Stimulated activated CD8-positive, alpha-beta memory T cell treated with anti-CD3 and anti-CD28 coated beads, Interleukin-2, amount 100 ng/mL, for 1 hour (primary cell): ENCODE data around the gene ITGB2.

ENCODE experiments used
- DNase-seq, 2 donors: peaks; one replicate each; pipeline ENCODE4 v3.0.0-alpha.2; 2020; ENCODE audit warnings: low read depth in 2 of 2

Gene ITGB2

DNA sequence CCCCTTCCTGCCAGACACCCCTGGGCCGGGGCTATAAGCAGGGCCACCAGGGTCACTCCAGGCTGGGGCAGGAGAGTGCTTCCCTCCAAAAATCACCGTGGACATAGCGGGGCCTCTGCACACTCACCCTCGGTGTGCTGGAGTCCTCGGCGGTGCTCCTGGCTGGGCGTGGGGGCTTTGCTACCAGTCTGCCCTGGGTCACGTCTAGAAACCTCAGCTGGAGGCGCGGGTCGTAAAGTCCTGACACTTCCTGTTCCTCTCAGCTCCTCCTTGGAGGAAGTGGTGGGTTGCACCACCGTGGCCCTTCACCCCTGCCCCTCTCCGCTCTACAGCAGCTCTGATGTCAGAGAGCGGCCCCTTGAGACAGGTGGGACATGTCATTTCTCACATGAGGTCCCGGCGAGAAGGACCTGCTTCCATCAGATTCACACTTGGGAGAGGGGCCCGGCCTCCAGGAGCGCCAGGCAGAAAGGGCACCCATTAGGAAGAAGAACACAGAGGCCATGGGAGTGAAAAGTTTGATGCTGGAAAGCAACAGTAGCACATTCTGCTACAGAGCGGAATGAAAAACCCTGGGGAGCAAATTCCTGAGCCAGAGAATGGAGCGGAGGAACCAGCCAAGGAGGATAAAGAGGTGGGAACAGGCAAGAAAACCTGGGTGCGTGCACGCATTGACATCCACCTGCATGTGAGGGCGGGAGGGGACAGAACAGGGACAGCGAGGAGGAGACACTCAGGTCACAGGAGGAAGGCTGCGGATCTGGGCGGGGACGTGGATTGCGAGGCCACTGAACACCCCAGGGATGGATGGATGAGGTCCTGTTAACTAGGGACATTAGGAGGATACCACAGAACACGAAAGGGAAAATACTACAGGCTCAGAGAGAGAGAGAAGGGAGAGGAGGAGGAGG is at the start of gene ITGB2:
Gene ITGB2 (minus strand): TSS at position 206 of the 911 bp plus-strand sequence. CDS start 10,117 bp downstream, outside the sequence.
- DNase-seq, result no peak

DNA sequence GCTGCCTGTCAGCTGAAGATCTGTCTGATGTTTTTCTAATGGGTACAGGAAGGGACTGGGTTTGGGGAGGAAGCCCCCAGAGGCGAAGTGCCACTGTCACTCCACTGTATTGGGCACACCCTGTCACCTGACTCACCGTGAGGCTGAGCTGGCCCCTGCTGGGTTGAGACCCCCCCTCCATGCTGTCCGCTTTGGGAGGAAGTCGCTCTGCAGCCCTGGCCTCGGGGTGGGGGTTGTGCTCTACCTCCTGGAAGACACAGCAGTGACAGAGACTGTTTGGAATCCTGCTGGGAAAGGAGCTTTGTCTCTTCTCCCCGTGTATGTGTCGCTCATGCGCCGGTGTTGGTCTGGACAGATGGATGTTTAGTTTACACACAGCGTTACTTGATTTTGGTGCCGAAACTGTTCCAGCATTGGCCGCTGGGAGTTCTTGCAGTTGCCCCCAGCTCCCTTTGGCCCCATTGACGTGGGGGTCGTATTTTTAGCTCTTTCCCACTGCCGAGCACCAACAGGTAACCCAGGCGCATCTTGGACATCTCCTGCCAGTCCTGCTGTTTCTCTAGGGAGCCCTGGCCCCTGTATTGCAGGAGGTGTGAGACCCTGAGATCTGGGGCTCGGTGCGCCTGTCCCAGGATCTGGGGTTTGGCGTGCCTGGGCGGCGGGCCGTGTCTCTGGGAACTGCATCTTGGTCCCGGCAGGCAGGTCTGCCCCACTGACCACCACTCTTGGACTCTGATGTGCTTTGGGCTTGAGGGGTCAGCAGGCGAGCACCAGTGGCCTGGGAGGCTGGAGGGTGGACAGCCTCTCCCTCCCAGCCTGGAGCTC is 49.4 kb upstream of the ITGB2 start:
- DNase-seq, result no peak

DNA sequence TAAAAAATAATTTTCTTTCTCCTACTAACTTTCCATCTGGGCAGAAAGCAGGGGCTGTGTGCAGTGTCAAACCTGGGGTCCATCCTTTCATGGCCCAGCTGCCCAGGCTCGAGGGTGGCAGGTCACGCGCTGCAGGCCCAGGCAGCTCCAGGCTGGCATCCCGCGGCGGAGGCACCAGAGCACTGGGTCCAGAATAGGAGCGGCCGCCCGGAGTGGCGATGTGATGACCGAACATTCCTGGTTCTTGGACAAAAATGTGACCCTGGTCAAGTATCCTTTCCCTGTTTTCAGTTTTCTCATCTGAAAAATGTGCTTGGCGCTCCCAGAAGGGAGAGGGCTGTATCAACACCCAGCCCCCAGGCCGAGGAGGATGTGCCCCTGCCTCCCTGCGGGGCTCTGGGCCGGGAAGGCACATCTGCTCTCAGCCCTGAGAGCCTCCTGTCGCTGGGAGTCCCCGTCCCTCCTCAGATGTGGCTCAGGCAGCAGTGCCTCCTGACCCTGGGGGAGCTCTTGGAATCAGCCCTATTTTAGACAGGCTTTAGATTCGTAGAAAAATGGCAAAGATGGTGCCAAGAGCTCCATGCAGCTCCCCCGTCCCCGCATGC is 48.5 kb upstream of the ITGB2 start:
- no peak for DNase-seq

DNA sequence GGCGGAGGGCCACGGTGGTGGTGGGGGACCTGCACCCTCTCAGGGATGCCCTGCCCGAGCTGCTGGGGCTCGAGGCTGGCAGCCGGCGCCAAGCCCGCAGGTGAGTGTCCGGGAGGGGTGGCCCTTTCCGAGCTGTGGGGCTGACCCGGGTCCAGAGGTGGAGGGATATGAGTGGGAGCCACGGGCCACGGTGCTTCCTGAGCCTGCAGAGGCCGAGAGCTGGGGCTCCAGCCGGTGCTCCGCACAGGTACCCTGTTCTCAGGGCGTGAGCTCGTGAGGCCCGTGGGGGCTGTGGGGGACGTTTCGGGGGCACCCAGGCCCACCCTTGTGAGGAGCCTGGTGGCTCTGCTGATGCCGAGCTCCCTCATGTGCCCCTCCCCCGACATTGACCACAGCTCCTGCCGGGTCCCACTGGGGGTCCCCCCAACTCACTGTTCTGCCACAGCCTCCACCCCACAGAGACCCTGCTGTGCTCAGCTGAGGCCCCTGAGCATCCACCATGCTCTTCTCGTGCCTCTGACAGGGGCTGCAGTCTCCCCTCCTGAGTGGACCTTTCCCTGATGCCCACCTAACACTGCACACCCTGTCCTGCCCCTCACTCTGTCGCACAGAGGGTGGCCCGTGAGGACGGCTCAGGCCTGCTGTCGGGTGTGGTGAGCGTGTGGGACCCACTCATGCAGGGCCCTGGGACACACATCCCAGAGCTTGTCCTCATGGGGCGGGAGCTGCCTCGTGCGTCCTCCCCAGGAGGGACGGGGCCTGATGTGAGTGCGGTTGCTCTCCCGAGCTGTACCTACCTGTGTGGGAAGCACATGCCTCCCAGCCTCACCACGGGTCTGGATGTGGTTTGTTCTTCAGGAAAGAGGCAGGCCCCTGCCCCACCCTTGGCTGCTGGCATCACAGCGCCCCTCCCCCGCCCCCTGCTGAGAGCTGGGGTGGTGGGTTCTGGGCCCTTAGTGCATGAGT is 46.7 kb upstream of the ITGB2 start:
- DNase-seq, result no peak

DNA sequence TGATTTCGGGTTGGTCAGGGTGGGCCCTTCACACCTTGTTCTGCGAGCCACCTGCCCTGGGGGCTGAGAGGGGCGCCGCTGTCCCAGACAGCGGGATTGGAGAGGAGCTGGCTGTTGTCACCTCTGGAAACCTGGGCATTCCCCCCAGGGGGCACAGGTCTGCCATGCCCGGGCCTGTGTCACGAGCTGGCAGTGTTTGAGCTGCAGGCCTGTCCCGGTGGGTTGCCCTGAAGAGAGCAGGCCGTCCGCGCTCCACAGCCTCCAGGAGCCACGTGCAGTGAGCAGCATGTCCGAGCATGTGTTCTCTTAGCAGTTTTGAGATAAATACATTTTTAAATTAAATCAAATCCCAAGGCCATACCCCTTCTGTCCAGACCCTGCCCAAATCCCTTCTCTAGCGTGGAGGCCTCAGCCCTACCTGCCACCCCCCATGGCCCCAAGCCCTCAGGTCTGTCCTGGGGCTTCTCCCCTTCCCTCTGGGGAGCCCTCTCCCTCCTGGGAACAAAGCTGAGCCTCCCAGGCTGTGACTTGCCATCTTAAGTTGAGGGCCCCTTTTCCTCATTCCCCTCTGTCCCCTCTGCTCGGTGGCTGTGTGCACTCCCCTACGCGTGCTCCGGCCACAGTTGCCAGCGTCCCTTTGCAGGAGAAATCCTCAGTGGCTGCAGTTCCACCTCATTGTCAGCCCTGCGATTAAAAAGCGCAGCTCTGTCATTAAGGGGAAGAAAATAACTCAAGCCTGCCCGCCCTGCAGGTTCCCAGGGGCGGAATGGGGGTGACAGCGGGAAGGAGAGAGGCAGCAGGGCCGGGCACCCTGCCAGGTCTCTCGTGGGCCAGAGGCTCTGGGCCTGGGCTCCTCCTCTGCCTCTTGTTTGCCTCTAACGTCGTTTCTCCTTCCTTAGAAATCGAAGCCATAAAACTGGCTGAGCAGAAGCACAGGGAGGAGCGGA is 45.7 kb upstream of the ITGB2 start:
- DNase-seq, result no peak

DNA sequence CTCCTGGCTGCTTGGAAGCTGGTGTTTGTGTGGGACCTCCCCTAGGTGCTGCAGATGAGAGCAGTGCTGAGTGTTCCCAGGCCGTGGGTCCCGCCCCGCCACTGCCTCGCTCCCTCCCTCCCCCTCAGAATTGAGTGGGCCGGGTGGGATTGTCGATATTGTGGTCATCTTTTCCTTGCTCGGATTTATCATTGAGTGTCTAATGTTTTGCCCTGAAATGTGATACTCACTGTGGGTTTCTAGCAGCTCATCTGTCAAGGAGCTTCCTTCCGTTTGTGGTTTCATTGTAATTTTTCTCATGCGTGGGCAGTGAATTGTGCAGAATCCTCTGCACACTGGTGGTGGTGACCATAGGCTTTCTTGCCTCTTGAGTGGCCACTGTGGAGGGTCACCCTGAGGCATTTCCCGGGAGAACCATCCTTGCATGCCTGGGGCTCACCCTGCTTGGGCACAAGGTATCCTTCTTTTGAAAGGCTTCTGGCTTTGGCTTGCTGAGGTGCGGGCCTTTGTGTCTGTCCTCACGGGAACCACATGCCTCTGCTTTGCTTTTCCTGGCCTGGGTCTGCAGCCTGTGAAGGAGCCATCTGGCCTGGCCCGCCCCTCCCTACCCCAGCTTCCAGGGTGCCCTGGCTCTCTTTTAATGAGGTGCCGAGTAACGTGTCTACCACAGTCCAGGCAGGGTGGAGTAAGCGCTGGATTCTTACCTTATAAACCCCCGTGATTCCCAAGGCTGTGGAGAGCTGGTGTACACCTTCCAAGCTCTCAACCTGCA is 44.7 kb upstream of the ITGB2 start:
- no peak for DNase-seq

DNA sequence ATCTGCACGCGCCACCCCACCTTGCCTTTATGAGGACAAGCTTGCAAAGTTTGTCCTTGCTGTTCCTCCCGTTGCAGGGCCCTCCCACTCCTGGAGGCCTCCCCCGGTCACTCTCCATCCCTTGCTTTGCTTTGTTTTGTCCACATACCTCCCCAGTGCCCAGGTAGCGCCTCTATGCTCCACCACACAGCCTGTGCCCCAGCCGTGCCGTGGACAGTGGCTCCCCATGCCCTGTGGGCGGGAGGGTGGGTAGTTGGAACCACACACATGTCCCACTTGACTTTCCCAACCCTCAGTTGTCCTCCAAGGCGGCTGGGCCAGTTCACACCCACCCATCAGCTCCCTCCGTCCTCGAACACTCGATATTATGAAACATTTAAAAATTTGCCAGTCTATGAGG is 43.7 kb upstream of the ITGB2 start:
- no peak for DNase-seq

DNA sequence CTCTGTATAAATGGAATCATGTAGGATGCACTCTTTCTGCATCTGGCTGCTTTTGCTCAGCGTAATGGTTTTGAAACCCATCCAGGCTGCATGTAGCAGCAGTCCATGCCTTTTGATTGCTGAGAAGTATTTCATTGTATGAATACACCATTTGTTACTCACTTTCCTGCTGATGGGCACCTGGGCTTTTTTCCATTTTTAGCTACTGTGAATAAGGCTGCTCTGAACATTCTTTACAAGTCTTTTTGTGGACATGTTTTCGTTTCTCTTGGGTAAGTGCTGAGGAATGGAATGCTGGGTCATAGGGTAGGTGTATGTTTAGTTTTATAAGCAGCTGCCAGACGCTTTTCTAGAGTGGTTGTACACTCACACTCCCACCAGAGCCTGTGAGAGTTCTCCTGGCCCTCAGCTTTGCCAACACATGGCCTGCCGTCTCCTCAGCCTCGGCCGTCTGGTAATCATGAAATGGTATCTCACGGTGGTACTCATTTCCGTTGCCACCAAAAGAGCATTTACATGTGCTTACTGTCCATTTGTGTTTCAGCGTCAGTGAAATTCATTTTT is 41.8 kb upstream of the ITGB2 start:
- no peak for DNase-seq

DNA sequence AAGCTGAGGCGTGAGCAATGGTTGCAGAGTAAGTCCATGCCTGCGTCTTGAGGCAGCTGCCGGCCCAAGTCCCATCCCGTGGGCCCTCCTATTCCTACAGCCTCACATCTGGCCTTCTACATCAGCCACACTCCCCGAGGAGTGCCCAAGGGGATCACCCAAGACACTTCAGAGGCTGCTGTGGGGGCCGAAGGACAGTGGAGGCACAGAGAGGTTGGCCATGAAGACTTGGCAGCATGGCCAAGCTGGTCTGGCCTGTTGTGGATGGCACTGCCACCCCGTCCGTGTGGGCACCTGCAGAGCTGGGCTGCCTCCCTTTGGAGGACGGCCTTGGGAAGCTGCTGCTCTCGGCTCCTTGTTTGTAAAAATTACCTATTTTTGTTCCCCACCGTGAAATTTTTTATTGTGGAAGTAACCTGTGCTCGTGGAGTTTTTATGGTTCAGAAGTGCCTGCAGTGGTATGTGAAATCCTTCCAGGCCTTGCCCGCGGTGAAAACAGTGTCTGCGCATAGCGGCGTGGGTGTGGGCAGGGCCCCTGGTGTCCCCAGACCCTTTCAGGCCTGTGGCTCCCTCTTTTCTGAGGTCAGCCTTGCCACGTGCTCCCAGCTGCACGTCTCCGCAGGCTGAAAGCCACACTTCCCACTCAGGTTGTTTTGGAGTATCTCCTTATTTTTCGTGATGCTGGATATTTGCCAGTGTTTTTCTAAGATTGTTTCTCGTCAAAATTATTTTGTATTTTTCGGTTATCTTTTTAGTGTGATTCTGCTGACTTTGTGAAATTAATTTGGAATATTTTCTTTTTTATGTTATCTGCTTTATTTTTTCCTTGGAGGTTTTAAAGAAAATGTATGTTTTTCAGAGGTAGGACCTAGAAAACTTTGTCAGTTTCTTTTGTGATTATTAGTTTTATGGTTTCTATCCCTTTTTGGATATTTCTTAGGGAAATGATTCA is 39.7 kb upstream of the ITGB2 start:
- no peak for DNase-seq

DNA sequence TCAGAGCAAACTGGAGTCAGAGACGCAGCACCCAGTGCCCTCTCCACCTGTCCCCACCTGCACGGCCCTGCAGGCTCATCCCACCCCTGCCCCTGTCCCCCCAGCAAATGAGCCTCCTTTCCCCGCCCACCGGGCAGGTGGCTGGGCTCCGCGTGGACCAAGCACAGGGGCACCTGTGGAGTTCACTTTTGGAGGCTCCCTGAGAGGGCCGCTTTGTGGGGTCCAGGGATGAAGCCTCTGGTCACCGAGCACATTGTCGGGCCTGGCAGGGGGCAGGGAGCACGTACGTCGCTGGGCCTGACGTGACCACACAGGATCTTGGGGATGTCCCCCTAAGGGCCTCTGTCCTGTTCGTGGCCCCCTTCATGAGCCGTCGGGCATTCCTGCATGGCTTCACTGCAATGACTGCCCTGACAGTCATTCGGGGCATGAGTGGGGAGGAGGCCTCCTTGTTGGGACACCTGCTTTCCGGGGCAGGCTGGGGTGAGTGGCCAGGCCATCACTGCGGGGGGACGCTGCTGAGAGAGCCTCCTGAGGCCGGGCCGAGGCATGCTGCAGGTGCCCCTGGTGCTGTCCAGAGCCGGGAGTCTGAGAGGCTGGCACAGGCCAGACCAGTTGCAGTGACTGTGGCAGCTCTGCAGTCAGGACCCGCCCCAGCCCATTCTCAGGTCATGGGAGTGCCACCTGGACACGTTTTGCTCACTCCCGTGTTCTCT is 38.8 kb upstream of the ITGB2 start:
- DNase-seq, result no peak

DNA sequence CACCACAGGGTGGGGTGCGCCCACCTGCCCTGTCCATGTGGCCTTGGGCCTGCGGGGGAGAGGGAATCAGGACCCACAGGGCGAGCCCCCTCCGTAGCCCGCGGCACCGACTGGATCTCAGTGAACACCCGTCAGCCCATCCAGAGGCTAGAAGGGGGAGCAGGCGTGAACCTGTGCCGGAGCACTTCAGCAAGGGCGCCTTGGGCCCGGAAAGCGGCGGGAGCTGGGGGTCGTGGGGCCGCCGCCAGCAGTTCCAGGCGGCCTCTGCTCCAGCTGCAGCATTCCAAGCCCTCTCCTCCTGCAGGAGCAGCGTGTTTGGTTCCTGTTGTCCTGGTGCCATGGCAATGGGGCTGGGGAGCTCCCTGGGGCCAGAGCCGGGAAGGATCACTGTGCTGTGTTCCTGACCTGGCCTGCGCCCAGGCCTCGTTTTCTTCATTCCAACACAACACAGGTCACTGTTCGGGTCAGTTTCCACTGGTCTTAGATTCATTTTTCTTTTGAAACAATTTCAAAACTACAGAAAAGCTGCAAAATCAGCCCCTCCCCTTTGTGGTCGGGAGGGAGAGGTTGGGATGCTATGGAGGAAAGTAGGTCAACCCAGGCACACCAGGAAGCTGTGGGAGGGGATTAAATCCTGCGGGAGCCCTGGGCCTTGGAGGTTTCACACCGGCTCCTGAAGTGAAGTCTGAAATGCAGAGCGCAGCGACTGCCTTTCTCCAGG is 37.9 kb upstream of the ITGB2 start:
- no peak for DNase-seq

DNA sequence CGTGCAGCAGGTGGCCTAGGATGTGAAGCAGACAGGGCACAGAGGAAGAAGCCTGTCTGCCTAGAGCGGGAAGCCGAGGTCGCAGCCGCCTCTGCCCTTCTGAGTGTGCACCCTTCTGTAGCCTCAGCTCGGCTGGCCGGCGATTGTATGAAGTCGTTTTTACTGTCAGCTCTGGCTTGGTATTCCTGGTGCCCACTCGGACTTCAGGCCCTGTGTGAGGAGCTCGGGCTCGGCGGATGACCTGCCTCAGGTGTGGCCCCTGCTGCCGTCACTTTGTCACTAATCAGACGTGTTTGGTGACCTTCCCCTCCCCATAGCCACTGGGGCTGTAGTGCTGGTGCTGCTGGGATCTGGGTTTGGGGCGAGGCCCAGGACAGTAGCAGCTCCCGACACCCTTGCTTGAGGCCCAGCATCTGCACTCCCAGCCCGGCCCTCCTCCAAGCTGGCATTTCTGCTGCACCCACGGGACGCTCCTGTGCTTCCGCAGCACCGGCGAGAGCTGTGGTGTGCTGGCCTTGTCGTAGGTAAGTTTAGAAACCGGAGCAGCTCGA is 37.3 kb upstream of the ITGB2 start:
- no peak for DNase-seq

DNA sequence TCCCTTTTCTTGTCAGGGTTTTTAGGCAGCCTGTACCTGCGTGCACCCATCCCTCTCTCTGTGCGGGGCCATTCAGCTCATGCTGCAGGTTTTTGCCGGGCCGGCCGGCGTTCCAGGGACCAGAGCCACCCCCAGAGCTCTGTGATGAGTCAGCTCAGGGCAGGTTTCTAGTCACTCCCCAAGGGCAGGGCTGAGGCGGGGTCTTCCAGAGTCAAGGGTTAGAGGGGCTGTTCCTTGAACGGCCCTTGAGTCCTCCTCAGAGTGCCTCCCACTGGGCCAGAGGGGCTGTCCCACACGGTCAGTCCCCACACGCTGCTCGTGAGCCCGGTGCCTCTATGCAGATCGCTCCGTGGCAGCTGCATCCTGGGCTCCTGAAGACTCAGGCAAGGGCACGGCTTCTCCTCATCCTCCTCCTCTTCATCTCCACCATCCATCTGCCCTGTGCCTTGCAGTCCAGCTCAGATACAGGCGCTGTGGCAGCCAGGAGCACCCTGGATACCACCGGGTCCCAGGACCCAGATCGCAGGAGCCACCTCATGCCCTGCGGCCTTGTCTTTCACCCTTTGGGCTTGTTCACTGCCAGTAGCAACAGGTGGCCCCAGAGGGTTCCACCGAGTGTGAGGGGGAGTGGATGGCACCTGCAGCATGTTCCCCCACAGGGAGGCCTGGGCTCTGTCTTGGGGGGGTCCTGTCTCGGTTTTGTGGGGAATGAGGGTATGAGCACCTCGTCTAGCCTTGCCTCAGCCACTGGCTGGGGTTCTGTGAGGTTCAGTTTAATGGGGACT is 36.5 kb upstream of the ITGB2 start:
- no peak for DNase-seq

DNA sequence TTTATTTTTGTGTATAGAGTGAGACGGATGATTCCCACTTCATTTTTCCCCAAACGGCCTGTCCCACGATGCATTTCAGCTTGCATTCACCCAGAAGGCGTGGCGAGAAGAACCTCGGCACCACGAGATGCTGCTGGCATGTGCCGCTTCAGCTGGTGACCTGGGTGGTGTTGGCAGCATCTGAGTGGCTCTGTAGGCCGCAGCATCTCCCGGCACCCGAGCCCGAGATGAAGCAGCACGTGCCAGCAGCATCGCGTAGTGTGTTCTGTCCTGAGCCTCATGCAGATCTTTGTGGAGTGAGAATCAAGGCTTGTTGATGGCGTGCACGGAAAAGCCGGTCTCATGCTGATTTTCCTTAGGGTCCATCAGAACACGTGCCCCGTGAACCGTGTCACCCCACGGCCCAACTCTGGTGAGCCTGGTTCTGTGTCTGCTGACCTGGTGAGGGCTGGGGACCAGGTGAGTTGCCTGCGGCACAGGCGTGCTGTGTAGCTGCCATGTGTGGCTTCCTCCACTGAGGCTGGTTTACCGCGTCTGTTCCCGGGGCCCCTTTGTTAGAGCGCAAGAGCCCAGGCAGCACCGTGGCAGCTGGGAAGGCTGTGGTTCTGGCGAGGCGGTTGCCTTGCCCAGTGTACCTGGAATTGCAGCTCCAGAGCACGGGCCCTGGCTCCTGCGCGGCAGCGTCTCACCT is 35.8 kb upstream of the ITGB2 start:
- DNase-seq, result no peak

DNA sequence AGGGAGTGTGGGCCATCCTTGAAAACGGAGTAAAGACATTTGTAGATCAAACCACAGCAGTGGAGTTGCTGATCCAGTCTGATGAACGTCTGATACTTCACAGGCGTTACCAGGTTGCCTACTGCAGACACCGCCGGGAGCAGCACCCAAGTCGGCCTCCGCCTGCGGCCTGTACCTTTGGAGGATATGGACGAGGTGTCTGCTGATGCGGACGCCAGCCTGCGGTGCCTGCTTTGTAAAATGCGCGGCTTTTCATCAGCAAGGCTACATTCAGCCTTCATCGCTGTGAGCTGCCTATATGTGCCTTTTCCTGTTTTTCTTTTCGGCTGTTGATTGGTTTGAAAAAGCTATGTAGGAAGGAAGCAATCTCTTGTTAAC is 35.1 kb upstream of the ITGB2 start:
- no peak for DNase-seq
